Stimulated activated CD8-positive, alpha-beta memory T cell treated with anti-CD3 and anti-CD28 coated beads, Interleukin-4, amount 100 ng/mL, for 48 hours (primary cell): ENCODE measurements around the gene GFPT2.

ENCODE experiments used
- DNase-seq: peaks from one replicate; pipeline ENCODE4 v3.0.0-alpha.2; 2020

The GFPT2 gene

GRCh38 chr5:180350711-180351465 lies 2.2 kb downstream of the GFPT2 start:
- DNase-seq: no peak

DNA sequence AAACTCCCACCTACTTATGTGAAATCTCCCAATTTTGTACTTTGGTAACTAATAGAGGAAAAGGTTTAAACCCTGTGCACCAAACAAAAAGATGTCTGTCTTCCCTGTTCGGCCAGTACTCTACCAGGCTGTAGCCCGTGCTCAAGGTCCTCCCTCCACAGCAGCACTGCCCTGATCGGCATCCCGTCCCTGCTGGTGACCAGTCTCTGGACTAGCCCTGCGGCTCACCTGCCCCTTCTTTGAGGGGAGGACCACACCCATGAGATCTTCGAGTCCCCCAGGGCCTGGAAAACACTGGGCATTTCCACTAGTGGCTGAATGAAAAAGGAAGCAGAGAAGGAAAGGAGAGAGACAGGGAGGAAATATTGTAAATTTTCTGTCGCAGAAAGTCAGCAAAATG lies 2.8 kb downstream of the GFPT2 start:
- no peak for DNase-seq

DNA sequence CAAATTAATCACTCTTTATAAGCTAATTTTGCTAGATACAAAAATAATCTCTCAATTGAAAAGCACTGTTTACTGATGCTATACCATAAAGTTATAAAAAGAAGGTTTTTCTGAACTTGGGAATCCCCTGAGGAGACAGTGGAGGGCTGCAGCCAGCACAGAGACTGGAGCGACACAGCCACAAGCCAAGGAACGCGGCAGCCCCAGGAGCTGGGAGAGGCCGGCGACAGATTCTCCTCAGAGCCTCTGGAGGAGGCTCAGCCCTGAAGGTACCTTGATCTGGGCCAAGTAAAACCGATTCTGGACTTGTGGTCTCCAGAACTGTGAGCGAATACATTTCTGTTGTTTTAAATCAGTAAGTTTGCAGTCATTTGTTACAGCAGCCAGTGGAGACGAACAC lies 3.7 kb downstream of the GFPT2 start:
- no peak for DNase-seq

DNA sequence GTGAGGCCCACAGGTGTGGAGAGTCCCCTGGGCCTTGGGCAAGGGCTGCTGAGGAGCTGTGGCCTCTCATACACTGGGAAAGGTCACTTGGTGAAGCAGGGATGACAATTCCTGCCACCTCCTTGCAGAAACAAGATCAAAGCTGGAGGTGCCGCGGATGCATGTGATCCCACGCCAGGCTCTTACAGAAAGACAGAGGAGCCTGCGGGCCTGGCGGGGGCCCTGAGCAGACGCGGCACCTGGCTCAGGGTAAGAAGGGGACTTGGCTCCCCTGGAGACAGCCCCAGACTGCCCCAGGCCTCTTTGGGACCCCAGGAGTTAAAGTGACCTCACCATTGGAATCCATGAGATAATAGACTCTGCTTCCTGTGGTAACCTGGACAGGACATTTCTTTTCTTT lies 4.8 kb downstream of the GFPT2 start:
- DNase-seq: no peak

DNA sequence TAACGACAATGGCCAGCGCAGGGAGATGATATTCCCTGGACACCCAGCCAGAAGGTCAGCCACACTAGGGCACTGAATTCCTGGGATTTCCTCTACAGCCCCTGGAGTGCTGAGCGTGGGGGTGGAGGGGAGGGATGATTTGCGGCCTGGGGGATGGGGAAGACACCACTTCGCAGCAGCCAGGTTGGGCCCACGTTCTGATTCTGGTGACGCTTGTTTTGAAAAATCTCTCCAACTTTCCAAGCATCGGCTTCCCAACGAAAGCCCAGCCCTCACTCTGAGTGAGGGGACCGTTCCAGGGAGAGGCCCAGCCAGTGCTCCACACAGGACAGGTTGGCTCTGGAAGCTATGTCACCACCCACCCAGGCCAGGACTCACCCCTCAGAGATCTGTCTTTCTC lies 5.4 kb downstream of the GFPT2 start:
- DNase-seq: no peak

DNA sequence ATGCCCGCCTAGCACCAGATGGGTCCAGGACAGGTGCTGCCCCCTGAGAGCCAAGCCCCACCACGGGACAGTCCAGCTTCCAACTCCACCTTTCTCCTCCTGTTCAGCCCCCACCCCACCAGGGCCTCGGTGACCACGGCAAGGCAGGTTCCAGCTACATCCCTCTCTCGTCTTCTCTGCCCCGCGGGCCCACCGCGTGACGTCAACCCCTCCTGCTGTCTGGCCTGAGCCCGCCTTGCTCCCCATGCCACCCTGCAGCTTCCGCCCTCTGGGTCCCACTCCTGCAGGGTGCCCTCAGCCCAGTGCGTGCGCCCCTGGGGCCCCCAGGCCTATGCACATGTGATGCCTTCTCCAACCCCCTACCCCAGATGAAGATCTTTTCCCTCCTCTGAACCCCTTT lies 6.8 kb downstream of the GFPT2 start:
- no peak for DNase-seq

DNA sequence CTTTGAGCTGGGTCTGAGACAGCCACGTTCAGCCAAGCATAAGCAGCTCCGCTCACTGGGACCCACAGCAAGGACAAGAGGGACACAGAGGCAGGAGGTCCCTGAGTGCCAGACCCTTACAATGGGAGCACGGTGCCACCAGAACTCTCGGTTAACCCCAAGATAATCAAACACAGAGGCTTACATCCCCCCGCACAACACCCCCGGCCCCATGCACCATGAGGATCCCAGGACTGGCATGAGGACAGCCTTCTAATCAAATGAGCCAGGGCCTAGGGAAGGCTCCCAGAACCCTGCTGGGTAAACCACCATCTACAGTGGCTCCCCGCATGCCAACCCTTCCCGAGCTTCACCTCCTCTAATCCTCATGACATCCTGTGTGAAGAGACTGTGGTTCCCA lies 7.4 kb downstream of the GFPT2 start:
- DNase-seq: no peak

DNA sequence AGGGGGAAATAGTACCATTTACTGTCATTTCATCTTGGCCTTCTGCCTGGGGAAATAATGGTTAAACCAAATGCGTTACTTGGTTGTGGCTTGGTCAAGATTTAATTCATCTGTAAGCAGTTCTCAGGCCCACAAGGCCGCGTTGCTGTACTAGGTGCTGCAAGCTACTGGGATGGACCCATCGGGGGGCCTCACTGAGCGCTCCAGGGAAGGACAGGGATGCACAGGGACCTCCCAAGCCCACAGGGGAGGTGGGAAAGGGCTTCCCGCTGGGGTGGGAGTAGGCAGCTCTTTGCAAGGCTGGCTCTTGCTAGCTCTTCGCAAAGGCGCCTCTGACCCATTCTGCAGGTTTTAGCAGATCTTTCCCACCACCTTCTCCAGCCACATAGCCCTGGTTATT lies 8.0 kb downstream of the GFPT2 start:
- DNase-seq: no peak

DNA sequence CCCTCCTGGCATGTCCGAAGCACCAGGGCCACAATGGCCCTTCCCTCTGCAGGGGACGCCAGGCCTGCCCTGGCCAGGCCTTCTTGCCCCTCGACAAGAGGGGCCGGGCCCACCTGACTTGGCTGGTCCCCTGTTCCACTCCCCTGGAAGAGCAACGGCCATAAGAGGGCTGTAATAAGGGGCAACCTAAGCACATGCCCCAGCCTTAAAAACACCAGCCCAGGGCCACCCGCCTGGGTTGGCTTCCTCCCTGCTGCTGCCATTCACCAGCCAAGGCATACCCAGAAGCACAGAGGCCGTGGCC lies 8.5 kb downstream of the GFPT2 start:
- DNase-seq: no peak

DNA sequence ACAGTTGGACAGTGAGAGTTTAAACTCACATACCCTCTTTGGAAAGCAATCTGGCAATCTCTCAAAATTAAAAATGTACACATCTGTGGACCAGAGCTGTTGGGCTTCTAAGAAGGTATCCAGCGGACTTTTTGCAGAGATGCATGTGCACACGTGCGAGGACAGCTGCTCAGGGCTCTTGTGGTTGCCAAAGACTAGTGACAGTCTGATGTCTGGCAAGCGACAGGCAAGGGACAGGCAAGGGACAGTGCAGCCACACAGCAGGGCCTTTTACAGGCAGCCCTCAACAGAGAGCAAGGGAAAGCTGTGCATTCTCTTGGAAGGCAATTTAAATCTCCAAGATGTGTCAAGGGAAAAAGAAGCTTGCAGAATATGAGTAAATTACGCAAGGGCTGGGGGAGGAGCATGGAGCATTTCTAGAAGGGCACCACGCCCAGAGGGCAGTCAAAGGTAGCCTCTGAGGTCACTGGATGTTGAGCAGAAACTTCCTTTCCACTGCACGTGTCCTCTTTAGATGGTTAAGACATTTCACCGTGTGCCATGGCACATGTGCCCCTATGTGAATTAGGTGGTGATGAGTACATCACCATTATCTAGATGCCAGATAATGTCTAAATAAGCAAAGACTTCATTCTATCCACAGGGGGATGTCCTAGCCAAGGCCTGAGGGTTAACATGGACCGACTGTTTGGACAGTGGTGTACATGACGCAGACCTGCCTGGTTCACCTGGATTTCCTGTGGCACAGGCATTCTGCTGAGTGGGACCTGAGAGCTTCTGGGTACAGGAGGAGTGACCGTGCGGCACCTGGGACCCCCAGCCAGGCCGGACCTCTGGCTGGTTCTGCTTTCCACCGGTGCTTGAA lies 9.1 kb downstream of the GFPT2 start:
- no peak for DNase-seq

GRCh38 chr5:180343110-180343830 lies 9.9 kb downstream of the GFPT2 start:
- no peak for DNase-seq

DNA sequence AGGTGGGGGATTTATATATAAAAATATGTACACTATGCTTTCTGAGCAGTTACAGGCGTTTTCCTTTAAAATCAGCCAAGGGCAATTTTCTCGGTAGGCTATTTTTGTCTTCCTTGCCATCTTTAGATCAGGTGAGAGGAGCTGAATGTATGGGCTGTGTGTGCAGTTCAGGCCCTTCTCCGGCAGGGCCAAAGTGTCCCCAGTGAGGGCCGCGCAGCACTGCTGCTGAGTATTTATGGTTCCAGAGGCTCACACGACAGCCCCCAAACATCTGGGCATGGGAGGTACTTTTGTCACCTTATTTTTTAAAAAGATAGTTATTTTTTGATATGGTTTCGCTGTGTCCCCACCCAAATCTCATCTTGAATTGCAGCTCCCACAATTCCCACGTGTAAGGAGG lies 11.5 kb downstream of the GFPT2 start:
- no peak for DNase-seq

DNA sequence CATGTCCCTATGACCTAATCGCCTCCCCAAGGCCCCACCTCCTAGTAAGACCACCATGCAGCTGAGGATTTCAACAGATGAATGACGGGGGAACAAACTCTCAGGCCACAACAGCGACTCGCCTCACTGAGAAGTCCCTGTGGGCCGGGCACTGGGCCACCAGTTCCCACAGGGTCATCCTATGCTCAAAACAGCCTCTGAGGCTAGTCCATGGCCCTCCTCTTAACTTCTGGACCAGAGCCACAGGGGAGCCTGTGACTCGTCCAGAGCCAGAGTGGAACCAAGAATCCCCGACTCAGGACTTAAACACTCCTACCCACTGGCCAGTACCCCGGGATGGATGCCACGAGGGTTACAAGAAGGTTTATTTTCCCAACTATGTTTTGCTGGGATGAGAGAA lies 12.3 kb downstream of the GFPT2 start:
- DNase-seq: no peak

GRCh38 chr5:180339583-180340183 lies 13.5 kb downstream of the GFPT2 start:
- DNase-seq: no peak

DNA sequence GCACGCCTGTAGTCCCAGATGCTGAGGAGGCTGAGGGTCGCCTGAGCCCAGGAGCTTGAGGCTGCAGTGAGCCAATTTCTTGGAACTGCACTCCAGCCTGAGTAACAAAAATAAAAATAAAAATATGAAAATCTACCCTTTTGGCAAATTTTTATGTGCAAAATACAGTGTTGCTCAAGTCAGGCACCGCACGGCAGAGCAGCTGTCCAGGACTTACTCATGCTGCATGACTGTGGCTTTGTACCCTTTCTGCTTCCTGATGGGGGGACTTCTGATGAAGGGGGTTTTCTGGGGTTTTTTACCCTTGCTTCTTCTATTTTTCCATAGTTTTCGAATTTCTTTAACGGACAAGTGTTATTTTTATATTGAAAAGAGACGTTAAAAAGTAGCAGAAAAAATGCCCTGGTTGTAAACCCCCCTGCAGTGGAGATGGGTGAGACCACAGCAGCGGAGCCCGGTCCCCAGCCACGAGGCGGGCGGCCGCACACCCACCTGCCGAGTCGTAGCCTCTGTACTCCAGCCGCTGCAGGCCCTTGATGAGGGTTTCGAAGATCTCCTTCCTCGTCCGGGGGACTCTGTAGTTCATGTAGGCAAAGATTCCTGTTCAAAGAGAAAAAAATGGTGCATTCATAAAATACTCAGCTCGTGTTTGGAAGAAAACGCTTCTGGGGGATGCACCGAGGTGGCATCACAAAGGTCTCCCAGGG lies 15.0 kb downstream of the GFPT2 start:
- DNase-seq: no peak

- DNase-seq: no peak
Observed at GRCh38 chr5:180336234-180337020, 16.7 kb downstream of the GFPT2 start.

GRCh38 chr5:180335614-180336233 lies 17.4 kb downstream of the GFPT2 start:
- no peak for DNase-seq

DNA sequence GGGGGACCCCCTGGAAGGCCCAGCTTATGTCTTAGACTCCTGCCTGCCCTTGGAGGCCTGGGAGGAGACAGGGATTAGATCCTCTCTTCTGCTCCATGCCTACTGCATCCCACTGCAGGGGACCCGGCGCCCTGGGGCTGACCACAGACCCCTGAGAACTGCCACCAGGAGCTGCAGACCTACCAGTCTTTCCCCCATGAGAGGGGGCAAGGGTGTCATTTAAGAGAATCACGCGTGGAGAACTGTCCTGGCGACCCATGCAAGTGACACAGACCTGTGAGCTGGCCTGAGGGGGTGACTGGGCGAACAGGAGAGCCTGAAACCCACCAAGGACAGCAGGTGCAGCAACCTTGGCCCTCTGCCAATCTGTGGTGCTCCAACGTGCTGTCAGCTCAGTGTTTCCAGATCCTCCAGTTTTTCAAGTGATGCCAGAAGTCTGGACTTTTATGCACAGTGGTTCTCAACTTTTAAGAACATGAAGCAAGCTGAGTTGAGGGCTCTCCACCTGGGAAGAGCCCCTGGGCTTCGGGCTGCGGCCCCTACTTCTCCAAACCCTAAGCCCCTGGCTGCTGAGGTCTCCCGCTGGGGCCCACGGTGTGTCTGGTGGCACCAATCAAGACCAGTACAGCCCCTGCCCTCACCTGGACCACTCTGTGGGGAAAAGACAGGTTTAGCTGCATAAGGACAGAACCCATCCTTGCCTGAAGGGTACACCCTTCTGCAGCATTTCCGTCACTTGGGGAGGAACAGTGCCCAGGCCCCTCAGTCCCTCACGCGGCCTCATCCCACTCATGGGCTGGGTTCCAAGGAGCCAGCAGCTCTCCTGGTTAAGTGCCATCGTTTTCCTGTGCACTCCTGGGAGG lies 18.2 kb downstream of the GFPT2 start:
- no peak for DNase-seq

DNA sequence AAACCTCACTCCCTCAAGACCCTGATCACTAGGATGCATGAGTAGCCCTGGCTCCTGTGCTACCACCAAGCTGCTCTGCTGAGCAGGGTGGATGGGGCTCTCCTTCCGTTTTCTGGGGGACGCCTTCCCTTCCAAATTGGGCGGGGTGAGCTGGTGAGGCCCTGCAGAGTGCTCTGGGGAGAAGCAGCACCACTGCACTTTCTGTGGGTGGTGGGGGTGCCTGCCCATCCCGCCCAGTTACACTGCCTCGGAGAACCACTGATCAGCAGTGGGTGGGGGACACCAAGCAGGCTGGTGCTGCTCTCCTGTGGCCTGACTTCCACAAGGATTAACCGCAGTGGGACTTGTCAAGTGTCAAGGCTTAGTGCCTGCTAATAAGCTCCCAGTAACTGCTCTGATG lies 19.0 kb downstream of the GFPT2 start:
- no peak for DNase-seq

DNA sequence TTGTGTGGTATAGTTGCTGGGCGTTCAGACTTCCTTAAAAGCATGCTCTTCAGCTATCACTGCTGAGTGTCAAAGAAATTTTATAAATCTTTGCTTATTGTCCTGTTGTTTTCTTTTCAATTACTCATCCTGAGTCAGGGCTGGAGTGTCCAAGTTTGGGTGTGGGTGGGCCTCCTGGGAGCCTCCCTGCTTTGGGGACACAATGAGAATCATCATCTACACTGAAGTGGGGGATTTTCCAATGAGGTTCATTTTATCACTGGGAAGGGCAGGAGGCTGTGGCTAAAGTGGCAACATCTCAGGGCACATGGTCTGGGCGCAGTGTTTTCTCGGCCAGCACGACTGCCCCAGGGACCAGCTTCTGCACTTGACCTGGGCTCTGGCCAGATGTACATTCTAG lies 19.5 kb downstream of the GFPT2 start:
- no peak for DNase-seq

- DNase-seq: no peak
Observed at GRCh38 chr5:180332861-180333260, 20.3 kb downstream of the GFPT2 start.
